ENCODE results near the gene SMIM21.
A peak's percentile ranks its signal among the peaks of the same experiment; 100 is the strongest.

The SMIM21 gene

GRCh38 chr18:75467281-75467795 lies 39.8 kb upstream of the SMIM21 start:
- Histone ChIP-seq H3K4me3 (ENCODE audit: insufficient read length, low read depth) (no peak overlapping the region), H3K36me3 (ENCODE audit: insufficient read depth, insufficient read length, low read length) (no peaks in the 10 kb centered on the region), H3K9ac (ENCODE audit: insufficient read length, low read depth) (no peak overlapping the region), H3K27me3 (ENCODE audit: insufficient read depth, insufficient read length) (no peaks in the 10 kb centered on the region), H3K9me3 (ENCODE audit: insufficient read depth, low read length) (no peaks in the 10 kb centered on the region), H3K4me1 (ENCODE audit: insufficient read depth, insufficient read length) (no peaks in the 10 kb centered on the region)
- no peak for DNase-seq (ENCODE audit: low read depth, low spot score)
- TF ChIP-seq ZNF274 (IDR thresholded peaks at IDR 0.05; ENCODE audit: low read depth, low read length) = no peak
- no peak for TF ChIP-seq YY1 (IDR thresholded peaks at IDR 0.05; ENCODE audit: insufficient read depth, insufficient read length)
- TF ChIP-seq SUZ12 (IDR thresholded peaks at IDR 0.05; ENCODE audit: extremely low read depth, insufficient read depth, insufficient read length) = no peak

- Histone ChIP-seq H3K4me1 (ENCODE audit: insufficient read depth, insufficient read length) (no peaks in the 10 kb centered on the region), H3K9ac (ENCODE audit: insufficient read length, low read depth) (no peak overlapping the region), H3K36me3 (ENCODE audit: insufficient read depth, insufficient read length, low read length) (no peaks in the 10 kb centered on the region), H3K9me3 (ENCODE audit: insufficient read depth, low read length) (no peaks in the 10 kb centered on the region), H3K27me3 (ENCODE audit: insufficient read depth, insufficient read length) (no peaks in the 10 kb centered on the region), H3K4me3 (ENCODE audit: insufficient read length, low read depth) (no peak overlapping the region)
- TF ChIP-seq ZNF274 (IDR thresholded peaks at IDR 0.05; ENCODE audit: low read depth, low read length) (no peak), YY1 (IDR thresholded peaks at IDR 0.05; ENCODE audit: insufficient read depth, insufficient read length) (no peak), SUZ12 (IDR thresholded peaks at IDR 0.05; ENCODE audit: extremely low read depth, insufficient read depth, insufficient read length) (no peak)
- no peak for DNase-seq (ENCODE audit: low read depth, low spot score)
Observed at GRCh38 chr18:75464356-75464755, 36.9 kb upstream of the SMIM21 start.

DNA sequence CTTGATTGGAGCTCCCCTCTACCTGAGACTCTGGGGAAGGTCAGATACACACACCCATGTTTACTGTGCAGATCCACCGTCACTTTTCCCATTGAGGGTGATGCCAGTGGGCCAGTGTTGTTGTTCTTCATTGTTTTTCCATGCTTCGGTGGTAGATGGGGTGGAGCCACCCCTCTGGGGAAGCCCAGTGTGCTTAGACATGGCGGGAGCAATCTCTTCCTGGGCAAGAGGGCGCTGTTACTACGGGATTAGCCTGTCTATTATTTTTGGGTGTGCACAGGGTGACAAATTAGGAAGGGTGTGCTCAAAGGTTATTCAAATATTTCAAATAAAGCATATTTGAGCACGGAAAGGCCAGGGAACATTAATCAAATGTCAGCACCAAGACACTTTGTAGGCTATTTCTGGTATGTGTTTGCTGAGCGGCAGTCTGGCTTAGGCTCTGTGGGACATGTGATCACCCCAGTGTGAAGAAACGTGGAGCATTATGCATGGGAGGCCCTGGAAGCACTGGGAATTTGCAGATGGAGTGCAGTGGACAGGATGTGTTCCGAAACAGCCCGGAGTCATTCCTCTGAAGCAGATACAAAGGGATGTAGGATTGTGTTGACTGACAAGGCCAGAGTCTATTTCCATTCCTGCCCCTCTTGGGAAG lies 34.8 kb upstream of the SMIM21 start:
- no peaks in the 10 kb centered on the region for H3K4me1 ChIP-seq (ENCODE audit: insufficient read depth, insufficient read length)
- TF ChIP-seq YY1 (IDR thresholded peaks at IDR 0.05; ENCODE audit: insufficient read depth, insufficient read length) (no peak), ZNF274 (IDR thresholded peaks at IDR 0.05; ENCODE audit: low read depth, low read length) (no peak), SUZ12 (IDR thresholded peaks at IDR 0.05; ENCODE audit: extremely low read depth, insufficient read depth, insufficient read length) (no peak)
- no peak for DNase-seq (ENCODE audit: low read depth, low spot score)
- no peaks in the 10 kb centered on the region; the same call in 1 of the 2 replicates for H3K9me3 ChIP-seq (ENCODE audit: insufficient read depth, low read length)
- no peaks in the 10 kb centered on the region for H3K36me3 ChIP-seq (ENCODE audit: insufficient read depth, insufficient read length, low read length)
- H3K27me3 ChIP-seq (ENCODE audit: insufficient read depth, insufficient read length) = no peaks in the 10 kb centered on the region
- H3K9ac ChIP-seq (ENCODE audit: insufficient read length, low read depth) = no peak overlapping the region
- no peak overlapping the region for H3K4me3 ChIP-seq (ENCODE audit: insufficient read length, low read depth)

- no peak for DNase-seq (ENCODE audit: low read depth, low spot score)
Observed at GRCh38 chr18:75456199-75456631, 28.7 kb upstream of the SMIM21 start.

DNA sequence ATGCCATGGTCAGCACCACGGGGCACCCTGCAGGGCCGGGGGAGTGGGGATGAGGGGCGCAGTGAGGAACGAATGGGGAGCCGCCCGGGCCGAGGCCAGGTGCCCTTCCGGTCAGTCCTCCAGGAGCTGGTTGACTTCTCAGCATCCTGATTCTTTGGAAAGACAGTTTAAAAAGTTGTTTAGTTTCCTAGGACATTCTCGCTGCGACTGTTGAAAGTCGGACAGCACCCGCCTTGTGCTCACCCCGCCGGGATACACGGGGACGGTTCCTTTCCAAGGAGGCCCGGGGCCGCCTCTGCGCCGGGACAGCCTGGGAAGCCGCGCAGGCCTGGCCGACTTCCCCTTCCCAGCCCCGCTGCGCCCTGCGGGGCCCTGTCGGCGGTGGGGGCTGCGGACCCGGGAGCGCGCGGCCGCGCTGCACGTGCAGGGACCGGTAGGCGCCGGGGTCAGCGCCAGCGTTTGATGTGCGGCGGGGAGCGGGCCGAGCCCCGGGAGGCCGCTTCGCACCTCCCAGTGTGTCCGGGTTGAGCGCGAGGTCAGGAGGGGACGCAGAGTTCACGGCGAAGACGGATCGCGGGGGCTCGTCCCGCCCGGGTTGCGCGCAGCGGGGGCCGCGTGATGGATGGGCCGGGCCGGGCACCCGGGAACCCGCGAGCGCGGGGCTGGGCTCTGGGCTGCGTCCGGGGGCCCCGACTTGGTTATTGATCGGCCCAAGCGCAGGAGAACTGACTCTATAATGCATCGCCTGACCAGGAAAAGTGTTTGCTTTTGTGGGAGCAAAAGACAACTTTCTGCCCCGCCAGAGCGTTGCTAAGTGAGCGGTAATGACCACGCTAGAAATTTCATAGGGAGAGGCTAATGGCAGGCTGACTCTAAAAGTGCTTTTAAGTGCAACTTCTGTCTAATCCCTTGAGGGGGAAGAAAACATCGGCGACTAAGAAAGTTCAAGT lies 28.0 kb upstream of the SMIM21 start:
- Histone ChIP-seq H3K27me3 (ENCODE audit: insufficient read depth, insufficient read length) (peaks cover 39% of the 10 kb centered on the region), H3K9ac (ENCODE audit: insufficient read length, low read depth) (peak overlapping the region; percentile 56), H3K4me1 (ENCODE audit: insufficient read depth, insufficient read length) (no peaks in the 10 kb centered on the region), H3K4me3 (ENCODE audit: insufficient read length, low read depth) (peak overlapping the region; percentile 37), H3K36me3 (ENCODE audit: insufficient read depth, insufficient read length, low read length) (no peaks in the 10 kb centered on the region), H3K9me3 (ENCODE audit: insufficient read depth, low read length) (no peaks in the 10 kb centered on the region; the same call in 1 of the 2 replicates)
- DNase-seq (ENCODE audit: low read depth, low spot score) = no peak
- TF ChIP-seq ZNF274 (IDR thresholded peaks at IDR 0.05; ENCODE audit: low read depth, low read length) (no peak), SUZ12 (IDR thresholded peaks at IDR 0.05; ENCODE audit: extremely low read depth, insufficient read depth, insufficient read length) (peak; percentile 43), YY1 (IDR thresholded peaks at IDR 0.05; ENCODE audit: insufficient read depth, insufficient read length) (no peak)

More at GRCh38 chr18:75456199-75456631, 28.7 kb upstream of the SMIM21 start:
- TF ChIP-seq SUZ12 (IDR thresholded peaks at IDR 0.05; ENCODE audit: extremely low read depth, insufficient read depth, insufficient read length) (no peak), ZNF274 (IDR thresholded peaks at IDR 0.05; ENCODE audit: low read depth, low read length) (no peak), YY1 (IDR thresholded peaks at IDR 0.05; ENCODE audit: insufficient read depth, insufficient read length) (no peak)
- no peaks in the 10 kb centered on the region for H3K36me3 ChIP-seq (ENCODE audit: insufficient read depth, insufficient read length, low read length)
- peak overlapping the region; percentile 56 for H3K9ac ChIP-seq (ENCODE audit: insufficient read length, low read depth)
- H3K4me3 ChIP-seq (ENCODE audit: insufficient read length, low read depth) = peak overlapping the region; percentile 37
- H3K4me1 ChIP-seq (ENCODE audit: insufficient read depth, insufficient read length) = no peaks in the 10 kb centered on the region
- H3K27me3 ChIP-seq (ENCODE audit: insufficient read depth, insufficient read length) = peaks cover 39% of the 10 kb centered on the region
- no peaks in the 10 kb centered on the region; the same call in 1 of the 2 replicates for H3K9me3 ChIP-seq (ENCODE audit: insufficient read depth, low read length)

GRCh38 chr18:75454022-75454795 lies 26.7 kb upstream of the SMIM21 start:
- no peaks in the 10 kb centered on the region; the same call in 1 of the 2 replicates for H3K9me3 ChIP-seq (ENCODE audit: insufficient read depth, low read length)
- TF ChIP-seq YY1 (IDR thresholded peaks at IDR 0.05; ENCODE audit: insufficient read depth, insufficient read length) = no peak
- TF ChIP-seq SUZ12 (IDR thresholded peaks at IDR 0.05; ENCODE audit: extremely low read depth, insufficient read depth, insufficient read length) = no peak
- no peak for TF ChIP-seq ZNF274 (IDR thresholded peaks at IDR 0.05; ENCODE audit: low read depth, low read length)
- DNase-seq (ENCODE audit: low read depth, low spot score) = no peak
- H3K36me3 ChIP-seq (ENCODE audit: insufficient read depth, insufficient read length, low read length) = no peaks in the 10 kb centered on the region
- no peak overlapping the region for H3K4me3 ChIP-seq (ENCODE audit: insufficient read length, low read depth)
- no peaks in the 10 kb centered on the region for H3K4me1 ChIP-seq (ENCODE audit: insufficient read depth, insufficient read length)
- no peak overlapping the region for H3K9ac ChIP-seq (ENCODE audit: insufficient read length, low read depth)
- H3K27me3 ChIP-seq (ENCODE audit: insufficient read depth, insufficient read length) = peaks cover 39% of the 10 kb centered on the region

Measured in NT2/D1 (cell line).